ENCODE measurements around the gene GRIN2D.
A peak's percentile ranks its signal among the peaks of the same experiment; 100 is the strongest.

Gene GRIN2D

DNA sequence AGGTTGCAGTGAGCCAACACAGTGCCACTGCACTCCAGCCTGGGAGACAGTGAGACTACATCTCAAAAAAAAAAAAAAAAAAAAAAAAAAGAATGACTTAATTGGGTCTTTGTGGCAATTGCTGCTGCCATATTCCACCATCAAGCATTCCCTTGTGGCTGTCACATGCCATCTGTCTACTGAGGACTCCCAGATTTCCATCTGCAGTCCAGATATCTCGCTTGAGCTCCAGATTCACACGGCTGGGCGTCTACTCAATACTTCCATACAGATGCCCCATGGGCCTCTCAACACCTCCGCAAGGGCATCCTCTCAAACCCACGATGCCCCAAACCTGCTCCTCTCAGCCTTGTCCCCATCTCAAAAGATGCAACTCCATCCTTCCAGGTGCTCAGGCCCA is 42.6 kb upstream of the GRIN2D start:
- TF ChIP-seq, protein P1, sequence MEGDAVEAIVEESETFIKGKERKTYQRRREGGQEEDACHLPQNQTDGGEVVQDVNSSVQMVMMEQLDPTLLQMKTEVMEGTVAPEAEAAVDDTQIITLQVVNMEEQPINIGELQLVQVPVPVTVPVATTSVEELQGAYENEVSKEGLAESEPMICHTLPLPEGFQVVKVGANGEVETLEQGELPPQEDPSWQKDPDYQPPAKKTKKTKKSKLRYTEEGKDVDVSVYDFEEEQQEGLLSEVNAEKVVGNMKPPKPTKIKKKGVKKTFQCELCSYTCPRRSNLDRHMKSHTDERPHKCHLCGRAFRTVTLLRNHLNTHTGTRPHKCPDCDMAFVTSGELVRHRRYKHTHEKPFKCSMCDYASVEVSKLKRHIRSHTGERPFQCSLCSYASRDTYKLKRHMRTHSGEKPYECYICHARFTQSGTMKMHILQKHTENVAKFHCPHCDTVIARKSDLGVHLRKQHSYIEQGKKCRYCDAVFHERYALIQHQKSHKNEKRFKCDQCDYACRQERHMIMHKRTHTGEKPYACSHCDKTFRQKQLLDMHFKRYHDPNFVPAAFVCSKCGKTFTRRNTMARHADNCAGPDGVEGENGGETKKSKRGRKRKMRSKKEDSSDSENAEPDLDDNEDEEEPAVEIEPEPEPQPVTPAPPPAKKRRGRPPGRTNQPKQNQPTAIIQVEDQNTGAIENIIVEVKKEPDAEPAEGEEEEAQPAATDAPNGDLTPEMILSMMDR (IDR thresholded peaks at IDR 0.05) = no peak
- no peaks in the 10 kb centered on the region for H3K36me3 ChIP-seq (ENCODE audit: control insufficient read depth, insufficient read depth, low read length)
- no peaks in the 10 kb centered on the region for H3K9me3 ChIP-seq (ENCODE audit: control insufficient read depth, low read length)
- no peaks in the 10 kb centered on the region for H3K27me3 ChIP-seq (ENCODE audit: control insufficient read depth, insufficient read depth, low read length)
- peaks cover 8% of the 10 kb centered on the region for H3K4me1 ChIP-seq
- H3K4me3 ChIP-seq (ENCODE audit: low read depth, low read length) = no peak overlapping the region
- H3K9ac ChIP-seq = no peak overlapping the region
- H3K27ac ChIP-seq = no peak overlapping the region
- H3K79me2 ChIP-seq = peaks cover 4% of the 10 kb centered on the region
- no peak overlapping the region for H3K4me2 ChIP-seq (ENCODE audit: low read length)
- H2AFZ ChIP-seq = no peak overlapping the region

DNA sequence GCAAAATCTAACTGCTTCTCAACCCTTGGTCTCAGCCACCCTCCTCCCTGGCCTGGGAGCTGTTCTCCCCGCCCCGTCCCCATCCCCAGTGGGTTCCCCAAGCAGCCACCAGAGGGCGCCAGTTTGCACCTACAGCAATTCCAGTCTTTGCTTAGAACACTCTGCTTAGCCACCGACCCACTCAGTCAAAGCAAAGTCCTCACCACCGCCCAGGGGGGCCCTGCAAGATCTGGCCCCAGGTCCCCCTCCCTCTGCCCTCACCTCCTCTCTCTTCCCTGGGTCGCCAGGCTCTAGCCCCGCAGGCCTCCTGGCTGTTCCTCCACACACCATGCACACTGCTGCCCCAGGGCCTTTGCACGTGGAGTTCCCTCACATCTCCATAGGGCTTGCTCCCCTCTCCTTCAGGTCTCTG is 42.1 kb upstream of the GRIN2D start:
- Histone ChIP-seq H3K9ac (no peak overlapping the region), H3K36me3 (ENCODE audit: control insufficient read depth, insufficient read depth, low read length) (no peaks in the 10 kb centered on the region), H3K27ac (no peak overlapping the region)

DNA sequence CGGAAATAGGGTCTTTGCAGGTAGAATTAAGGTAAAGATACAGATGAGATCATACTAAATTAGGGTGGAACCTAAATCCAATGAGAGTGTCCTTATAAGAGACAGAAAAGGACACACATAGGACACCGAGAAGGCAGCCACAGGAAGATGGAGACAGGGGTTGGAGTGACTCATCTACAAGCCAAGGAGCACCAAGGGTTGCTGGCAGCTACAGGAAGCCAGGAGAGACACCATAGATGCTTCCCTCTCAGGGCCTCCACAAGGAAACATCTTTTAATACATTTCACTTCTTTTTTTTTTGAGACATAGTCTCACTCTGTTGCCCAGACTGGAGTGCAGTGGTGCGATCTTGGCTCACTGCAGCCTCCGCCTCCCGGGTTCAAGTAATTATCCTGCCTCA is 39.8 kb upstream of the GRIN2D start:
- Histone ChIP-seq H3K36me3 (ENCODE audit: control insufficient read depth, insufficient read depth, low read length) (no peaks in the 10 kb centered on the region), H3K4me1 (no peaks in the 10 kb centered on the region), H3K27me3 (ENCODE audit: control insufficient read depth, insufficient read depth, low read length) (no peaks in the 10 kb centered on the region), H3K4me3 (ENCODE audit: low read depth, low read length) (no peak overlapping the region), H3K4me2 (ENCODE audit: low read length) (no peak overlapping the region), H3K9me3 (ENCODE audit: control insufficient read depth, low read length) (no peaks in the 10 kb centered on the region), H3K79me2 (peaks cover 4% of the 10 kb centered on the region), H3K9ac (no peak overlapping the region), H2AFZ (no peak overlapping the region), H3K27ac (no peak overlapping the region)
- TF ChIP-seq, protein P1 (IDR thresholded peaks at IDR 0.05) = no peak

More for the DNA sequence above, 42.1 kb upstream of the GRIN2D start:
- Histone ChIP-seq H3K27me3 (ENCODE audit: control insufficient read depth, insufficient read depth, low read length) (no peaks in the 10 kb centered on the region), H3K9me3 (ENCODE audit: control insufficient read depth, low read length) (no peaks in the 10 kb centered on the region), H3K79me2 (peaks cover 4% of the 10 kb centered on the region), H2AFZ (no peak overlapping the region), H3K4me3 (ENCODE audit: low read depth, low read length) (no peak overlapping the region), H3K4me2 (ENCODE audit: low read length) (no peak overlapping the region), H3K4me1 (peaks cover 8% of the 10 kb centered on the region)
- TF ChIP-seq, protein P1 (IDR thresholded peaks at IDR 0.05) = peak; percentile 91

DNA sequence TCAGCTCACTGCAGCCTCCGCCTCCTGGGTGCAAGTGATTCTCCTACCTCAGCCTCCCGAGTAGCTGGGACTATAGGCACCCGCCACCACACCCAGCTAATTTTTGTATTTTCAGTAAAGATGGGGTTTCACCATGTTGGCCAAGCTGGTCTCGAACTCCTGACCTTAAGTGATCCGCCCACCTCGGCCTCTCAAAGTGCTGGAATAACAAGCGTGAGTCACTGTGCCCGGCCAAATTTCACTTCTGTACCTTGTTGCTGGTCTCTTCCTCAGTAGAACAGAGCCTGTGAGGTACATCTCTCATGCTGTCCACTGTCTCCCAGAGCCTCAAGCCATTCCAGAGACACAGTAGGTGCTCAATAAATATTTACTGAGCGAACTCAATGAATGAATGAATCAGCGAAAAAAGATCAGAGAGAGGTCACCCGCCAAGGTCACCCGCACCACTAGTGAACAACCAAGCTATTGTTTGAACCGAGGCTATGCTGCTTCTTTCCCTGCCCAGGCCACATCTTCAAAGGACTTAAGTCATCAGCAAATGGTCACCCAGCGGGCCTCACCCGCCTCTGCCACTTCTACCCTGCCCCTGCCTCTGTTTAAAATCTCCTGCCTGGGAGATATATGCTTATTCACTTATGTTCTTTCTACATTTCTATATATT is 39.0 kb upstream of the GRIN2D start:
- Histone ChIP-seq H3K27ac (no peak overlapping the region), H2AFZ (no peak overlapping the region), H3K27me3 (ENCODE audit: control insufficient read depth, insufficient read depth, low read length) (no peaks in the 10 kb centered on the region)

More for the DNA sequence above, 39.0 kb upstream of the GRIN2D start:
- TF ChIP-seq, protein P1 (IDR thresholded peaks at IDR 0.05) = no peak
- H3K9ac ChIP-seq = no peak overlapping the region
- peaks cover 4% of the 10 kb centered on the region for H3K79me2 ChIP-seq
- H3K4me1 ChIP-seq = no peaks in the 10 kb centered on the region
- H3K4me2 ChIP-seq (ENCODE audit: low read length) = no peak overlapping the region
- H3K4me3 ChIP-seq (ENCODE audit: low read depth, low read length) = no peak overlapping the region
- no peaks in the 10 kb centered on the region for H3K9me3 ChIP-seq (ENCODE audit: control insufficient read depth, low read length)
- no peaks in the 10 kb centered on the region for H3K36me3 ChIP-seq (ENCODE audit: control insufficient read depth, insufficient read depth, low read length)

Measured in parathyroid adenoma (tissue), 2 donors.